G401 (cell line): ENCODE measurements around the gene BORCS8. TPM values are rescaled to one million over a fixed set of nuclear protein-coding genes. Genes with fewer than 3 reads are reported as not detected.
"Not testable (repeated sequence)": the region's sequence is repeated elsewhere in the genome, so short reads cannot be mapped to it uniquely, and the experiment has no call there.

Experiments used
- DNase-seq: peaks from one replicate; pipeline ENCODE4 v3.0.0-alpha.2; 2015; ENCODE audit warnings: low spot score
- in situ Hi-C: cut with HindIII; loops from 2 replicates; pipeline ENCODE4 v1.10.0; 2016; ENCODE audit warnings: low sequenced_read_pairs, mixed read lengths
- total RNA-seq: library from RNA; depleted of rRNA; stranded (reverse); fragments of >200 nt; shearing (Covaris generic); gene quantifications from 2 replicates; pipeline ENCODE4 v1.2.3, GENCODE V29; 2014

The BORCS8 gene
- total RNA-seq, 1 experiment from 2014 or later: 21.4 TPM

GRCh38 chr19:19191768-19192077 lies 229 bp downstream of the BORCS8 start:
- in situ Hi-C loops: loop anchor here (10.0 kb wide), 1 partner anchor 63 kb away; no protein-coding TSS in a partner anchor
- no peak for DNase-seq

DNA sequence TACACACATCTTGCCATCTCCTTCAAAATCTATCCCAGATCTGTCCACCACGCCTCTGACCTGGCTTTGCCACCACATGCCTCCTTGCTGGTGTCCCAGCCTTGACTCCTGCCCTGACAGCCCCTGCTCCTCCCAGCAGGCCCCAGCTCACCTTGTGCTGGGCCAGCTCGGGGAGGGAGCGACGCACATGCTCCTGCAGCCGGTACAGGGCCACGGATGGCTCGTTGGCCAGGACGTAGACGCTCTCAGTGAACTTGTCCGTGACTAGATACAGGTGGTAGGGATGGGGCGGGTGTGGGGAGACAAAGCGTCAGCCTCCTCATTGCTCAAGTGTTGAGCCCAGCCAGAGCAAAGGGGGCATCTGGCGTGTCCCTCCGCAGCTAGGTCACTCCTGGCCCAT lies 5.2 kb downstream of the BORCS8 start:
- no peak for DNase-seq
- in situ Hi-C loops: no loop called here

DNA sequence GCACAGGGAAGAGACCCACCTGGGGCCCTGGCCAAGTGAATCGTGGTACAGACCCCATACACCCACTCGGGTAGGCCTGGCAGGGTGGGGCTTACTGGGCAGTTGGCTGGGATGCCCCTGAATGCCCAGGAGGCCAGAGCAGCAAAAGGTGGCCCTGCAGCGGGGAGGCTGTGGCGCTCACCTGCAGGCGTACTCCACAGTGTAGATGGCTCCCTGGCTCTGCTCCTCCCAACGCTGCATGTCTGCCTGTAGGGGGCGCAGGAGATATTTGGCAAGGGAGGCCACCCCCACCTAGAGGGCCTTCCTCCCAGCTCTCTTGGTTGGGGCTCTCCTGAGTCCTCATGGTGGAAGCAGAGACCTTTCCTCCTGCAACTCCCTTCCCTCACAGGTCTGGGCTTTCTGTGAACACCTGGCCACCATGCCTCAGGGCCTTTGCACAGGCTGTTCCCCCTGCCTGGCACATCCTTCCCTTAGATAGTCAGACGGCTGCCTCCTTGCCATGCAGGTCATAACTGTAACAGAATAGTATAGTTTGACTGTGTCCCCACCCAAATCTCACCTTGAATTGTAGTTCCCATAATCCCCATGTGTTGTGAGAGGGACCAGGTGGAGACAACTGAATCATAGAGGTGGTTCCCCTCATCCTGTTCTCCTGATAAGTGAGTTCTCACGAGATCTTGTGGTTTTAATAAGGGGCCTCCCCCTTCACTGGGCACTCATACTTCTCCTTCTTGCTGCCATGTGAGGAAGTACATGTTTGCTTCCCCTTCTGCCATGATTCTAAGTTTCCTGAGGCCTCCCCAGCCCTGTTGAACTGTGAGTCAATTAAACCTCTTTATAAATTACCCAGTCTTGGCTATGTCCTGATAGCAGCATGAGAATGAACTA lies 5.9 kb downstream of the BORCS8 start:
- in situ Hi-C loops: no loop called here
- peak; percentile 19 for DNase-seq

DNA sequence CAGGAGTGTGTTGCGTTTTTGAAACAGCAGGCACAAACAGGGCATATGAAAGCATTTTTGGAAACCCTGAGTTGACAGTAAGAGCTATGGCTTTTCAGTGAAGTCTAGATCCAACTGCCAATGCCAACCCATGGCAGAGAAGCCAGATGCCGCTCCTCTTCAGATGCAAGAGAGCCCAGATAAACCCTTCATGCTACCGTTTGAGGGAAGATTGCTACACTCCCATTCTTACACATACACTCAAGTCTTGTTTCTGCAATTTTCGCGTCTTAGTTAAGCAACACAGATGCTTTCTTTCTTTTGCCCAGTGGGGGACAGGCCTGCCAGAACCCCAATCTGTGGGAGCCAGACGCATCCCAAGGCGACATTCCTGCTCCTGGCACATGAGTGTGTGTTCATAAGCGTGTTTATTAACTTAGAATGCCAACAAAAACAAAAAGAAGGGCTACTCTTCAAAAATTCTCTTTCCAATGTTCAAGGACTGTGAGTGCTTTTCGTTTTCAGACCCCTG lies 10.4 kb downstream of the BORCS8 start:
- in situ Hi-C loops: no loop called here
- no peak for DNase-seq

- in situ Hi-C loops: no loop called here
These were observed 12.2 kb downstream of the BORCS8 start for GRCh38 chr19:19179548-19180441.

DNA sequence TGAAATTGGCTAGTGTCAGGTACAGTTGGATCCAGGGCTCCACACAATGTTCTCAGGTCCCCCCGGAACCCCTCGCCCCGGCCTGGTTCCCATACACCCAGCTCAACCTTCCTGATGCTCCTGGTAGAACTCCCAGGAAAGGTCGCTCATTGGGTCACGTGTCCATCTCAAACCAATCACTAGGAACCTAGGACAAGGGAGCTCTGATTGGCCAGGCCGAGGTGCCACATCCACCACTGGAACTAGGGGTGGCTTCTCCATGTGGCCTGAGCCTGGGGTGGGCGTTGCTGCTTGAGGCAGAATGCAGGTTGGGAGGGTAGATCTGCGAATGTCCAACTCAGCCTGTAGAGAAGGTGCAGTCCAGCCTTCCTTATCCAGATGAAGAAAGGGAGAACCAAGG lies 15.0 kb downstream of the BORCS8 start:
- no peak for DNase-seq
- in situ Hi-C loops: no loop called here

More at GRCh38 chr19:19179548-19180441, 12.2 kb downstream of the BORCS8 start:
- DNase-seq: no peak

GRCh38 chr19:19173243-19173642 lies 18.7 kb downstream of the BORCS8 start:
- DNase-seq, in situ Hi-C loops: not testable (repeated sequence)

- DNase-seq: no peak
- in situ Hi-C loops: no loop called here
These were observed 20.0 kb downstream of the BORCS8 start for GRCh38 chr19:19171821-19172532.

GRCh38 chr19:19170873-19171672 lies 20.9 kb downstream of the BORCS8 start:
- DNase-seq: no peak
- in situ Hi-C loops: no loop called here

DNA sequence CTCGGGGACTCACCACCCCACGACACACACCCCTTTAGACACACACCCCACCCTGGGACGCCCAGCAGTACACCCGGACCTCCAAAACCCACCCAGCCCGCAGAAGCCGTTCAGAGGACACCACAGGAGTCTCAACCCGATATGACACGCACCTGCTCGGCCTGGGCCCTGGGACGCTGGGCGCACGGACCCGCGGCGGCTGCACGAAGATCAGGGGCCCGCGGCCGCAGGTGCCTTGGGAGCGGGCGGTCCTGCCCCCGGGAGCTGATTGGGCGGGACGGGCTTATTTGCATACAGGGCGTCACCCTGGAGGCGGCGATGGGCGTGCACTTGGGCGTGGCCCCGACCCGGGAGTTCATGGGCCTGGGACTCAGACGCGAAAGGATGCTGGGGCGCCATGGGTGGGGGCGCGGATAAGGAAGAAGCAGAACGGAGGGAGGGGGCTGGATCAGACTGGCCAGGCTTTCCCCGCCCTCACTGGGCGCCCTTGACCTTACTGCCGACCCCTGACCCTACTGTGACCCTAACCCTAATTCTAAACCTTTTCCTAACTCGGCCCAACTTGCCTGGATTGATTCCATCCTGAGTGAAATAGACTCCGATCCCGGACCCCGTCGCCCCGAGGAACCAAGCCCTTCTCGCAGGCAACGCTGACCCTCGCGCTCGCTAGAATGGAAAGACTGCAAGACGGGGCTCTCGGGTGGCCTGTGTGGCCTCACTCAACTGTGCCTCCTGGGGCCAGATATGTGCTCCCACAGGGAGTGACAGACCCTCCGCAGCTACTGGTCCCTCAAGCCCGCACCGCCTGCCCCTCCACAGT lies 21.7 kb downstream of the BORCS8 start, which contains the start of gene MEF2B:
MEF2B (minus strand) TSS at position 211 of the 820 bp plus-strand sequence. CDS start 19,528 bp downstream, outside the sequence.
- in situ Hi-C loops: no loop called here
- DNase-seq: peak; percentile 25

DNA sequence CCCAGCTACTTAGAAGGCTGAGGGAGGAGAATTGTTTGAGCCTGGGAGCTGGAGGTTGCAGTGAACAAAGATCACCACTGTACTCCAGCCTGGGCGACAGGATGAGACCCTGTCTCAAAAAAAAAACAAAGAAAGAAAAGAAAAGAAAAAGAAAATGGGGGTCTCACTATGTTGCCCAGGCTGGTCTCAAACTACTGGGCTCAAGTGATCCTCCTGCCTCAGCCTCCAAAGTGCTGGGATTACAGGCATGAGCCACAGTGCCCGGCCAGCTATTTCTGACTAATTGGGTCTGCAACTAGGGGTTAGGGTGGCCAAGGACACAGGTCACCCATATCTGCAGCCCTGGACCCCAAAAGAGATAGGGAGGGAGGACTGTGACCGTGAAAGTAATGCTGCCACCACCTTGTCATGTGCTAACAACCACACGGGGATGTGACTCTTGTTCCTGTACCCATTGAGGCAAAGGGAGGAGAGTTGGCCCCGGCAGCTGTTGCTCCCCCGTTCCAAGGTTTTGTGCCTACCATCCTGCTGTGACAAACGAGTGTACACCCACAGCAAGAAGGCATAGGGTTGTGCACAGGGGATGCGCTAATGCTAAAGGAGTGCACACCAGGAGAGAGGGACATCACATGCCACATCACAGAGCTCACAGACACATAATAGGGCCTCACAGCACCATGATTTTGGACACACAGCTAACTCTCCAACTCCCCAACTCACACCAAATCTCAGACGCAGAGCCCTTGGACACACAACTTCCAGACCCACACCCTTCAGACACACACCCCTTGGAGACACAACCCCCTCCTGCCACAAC lies 22.5 kb downstream of the BORCS8 start:
- in situ Hi-C loops: no loop called here
- no peak for DNase-seq

GRCh38 chr19:19167612-19168011 lies 24.3 kb downstream of the BORCS8 start:
- in situ Hi-C loops: no loop called here
- DNase-seq: no peak

DNA sequence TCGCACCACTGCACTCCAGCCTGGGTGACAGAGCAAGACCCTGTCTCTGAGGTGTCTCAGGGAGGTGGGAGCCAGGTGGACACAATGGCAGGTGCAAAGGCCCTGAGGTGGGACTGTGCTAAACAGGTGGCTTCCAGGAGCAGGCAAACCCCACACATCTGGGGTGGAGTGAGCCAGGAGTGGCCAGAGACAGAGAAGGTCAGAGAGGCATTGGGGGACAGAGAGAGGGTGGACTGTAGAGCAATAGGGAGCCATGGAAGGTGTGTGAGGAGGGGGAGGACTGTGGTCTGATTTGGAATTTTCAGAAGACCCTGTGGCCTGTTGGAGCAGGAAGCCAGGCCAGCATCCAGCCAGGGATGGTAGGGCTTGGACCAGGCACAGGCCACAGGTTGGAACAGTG lies 26.6 kb downstream of the BORCS8 start:
- no peak for DNase-seq
- in situ Hi-C loops: no loop called here

DNA sequence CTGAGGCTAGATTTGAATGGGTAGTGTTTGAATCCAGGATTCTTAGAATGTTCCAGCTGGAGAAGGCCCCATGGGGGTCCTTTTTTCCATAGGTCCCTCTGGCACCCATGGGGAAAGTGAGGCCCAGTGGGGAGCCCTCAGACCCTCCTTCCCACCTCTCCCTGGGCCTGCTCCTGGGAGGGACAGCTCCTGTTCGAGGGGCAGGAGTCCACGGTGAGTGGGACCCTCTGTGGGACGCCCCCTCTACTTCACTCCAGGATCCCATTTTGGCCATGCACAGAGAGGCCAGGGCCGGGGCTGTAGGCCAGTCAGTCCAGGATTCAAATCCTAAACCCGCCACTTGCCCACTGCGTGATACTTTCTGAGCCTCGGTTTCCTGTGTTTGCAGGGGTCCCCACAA lies 29.5 kb downstream of the BORCS8 start:
- DNase-seq: no peak
- in situ Hi-C loops: no loop called here

DNA sequence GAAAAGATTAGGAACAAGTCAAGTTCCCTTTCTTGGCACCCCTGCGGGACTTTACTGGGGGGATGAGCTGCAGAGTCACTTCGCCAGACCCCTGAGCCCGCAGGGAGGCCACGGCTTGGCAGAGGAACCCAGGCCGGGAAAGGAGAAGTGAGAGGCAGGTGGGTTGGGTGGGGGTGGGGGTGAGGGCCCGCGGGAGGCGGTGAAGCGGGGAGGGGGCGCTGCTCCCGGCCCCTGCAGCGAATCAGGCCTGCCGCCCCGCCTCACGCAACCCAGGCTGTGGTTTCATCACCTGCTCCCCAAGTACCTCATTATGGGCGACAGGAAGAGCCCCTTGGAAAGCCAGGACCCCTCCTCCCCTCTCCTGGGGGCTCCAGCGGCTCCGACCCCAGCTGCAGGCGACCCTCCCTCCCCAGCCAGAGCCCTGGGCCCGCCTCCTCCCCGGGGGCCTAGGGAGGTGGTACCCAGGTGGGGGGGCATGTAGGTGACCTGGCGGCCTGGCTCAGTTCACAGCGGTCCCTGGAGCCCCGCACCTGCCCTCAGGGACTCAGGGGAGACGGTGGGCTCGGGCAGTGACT lies 31.4 kb downstream of the BORCS8 start:
- in situ Hi-C loops: no loop called here
- no peak for DNase-seq

DNA sequence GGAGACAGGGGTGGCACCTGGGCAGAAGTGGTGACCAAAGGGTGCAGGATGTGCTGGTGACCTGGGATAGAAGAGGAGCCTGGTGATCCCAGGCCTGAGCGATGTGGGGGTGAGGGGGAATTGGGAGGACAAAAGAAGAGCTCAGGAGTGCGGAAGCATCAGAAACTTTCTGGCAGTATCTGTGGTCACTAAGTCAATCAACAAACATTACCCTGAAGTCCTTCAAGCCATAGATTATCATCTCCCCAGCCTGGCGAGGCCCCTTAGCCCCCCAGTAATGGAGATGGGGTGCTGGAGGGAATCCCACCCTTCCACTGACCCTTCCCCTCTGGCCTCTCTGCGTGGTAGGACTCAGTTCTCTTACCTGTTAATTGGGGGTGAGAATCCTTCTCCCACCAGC lies 32.4 kb downstream of the BORCS8 start:
- no peak for DNase-seq
- in situ Hi-C loops: no loop called here

DNA sequence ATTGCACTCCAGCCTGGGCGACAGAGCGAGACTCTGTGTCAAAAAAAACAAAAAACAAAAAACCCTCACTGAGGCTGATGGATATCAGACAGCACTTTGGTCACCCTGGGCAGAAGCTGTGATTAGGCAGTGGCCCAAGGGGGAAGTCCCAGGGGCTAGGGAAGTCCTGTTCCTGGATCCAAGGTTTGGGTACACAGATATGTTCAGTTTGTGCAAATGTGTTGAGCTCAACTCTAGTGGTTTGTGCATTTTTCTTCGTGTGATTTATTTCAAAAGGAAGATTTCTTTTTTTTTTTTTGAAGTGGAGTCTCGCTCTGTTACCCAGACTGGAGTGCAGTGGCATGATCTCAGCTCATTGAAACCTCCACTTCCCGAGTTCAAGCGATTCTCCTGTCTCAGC lies 34.1 kb downstream of the BORCS8 start:
- in situ Hi-C loops: no loop called here
- no peak for DNase-seq
